Kidney epithelial cell (primary cell): ENCODE data around the gene RTP5. TPM values are rescaled to one million over a fixed set of nuclear protein-coding genes. Genes with fewer than 3 reads are reported as not detected.

Source experiments
- DNase-seq: peaks from one replicate; pipeline ENCODE4 v3.0.0-alpha.2; 2010; ENCODE audit warnings: low read depth
- H3K27me3 ChIP-seq: 2 replicates; pipeline ENCODE4 v1.6.0; 2011; ENCODE audit warnings: low read length; ENCODE audit not compliant: control insufficient read depth, insufficient read depth
- H3K36me3 ChIP-seq: 2 replicates; pipeline ENCODE4 v1.5.1; 2011; ENCODE audit warnings: low read length; ENCODE audit not compliant: control insufficient read depth, insufficient read depth
- H3K4me3 ChIP-seq: 2 replicates; pipeline ENCODE4 v1.5.1; 2011; ENCODE audit warnings: low read depth, mild to moderate bottlenecking, control low read depth, low read length
- CTCF ChIP-seq: IDR thresholded peaks from 2 replicates; pipeline ENCODE4 v1.5.1; 2011; ENCODE audit warnings: mild to moderate bottlenecking, moderate library complexity, low read length, control low read depth, inconsistent platforms; ENCODE audit not compliant: insufficient read depth, poor library complexity, severe bottlenecking
- total RNA-seq: library from RNA; depleted of rRNA; stranded (reverse); fragments of >200 nt; gene quantifications from 2 replicates; pipeline ENCODE4 v1.2.3, GENCODE V29; 2015

The RTP5 gene
- total RNA-seq, 1 donor from 2014 or later, result not detected

GRCh38 chr2:241852981-241853631, 16.4 kb upstream of the RTP5 start:
- DNase-seq, result no peak
- TF ChIP-seq CTCF, result no peak
- Histone ChIP-seq H3K4me3 (no peak overlapping the region), H3K27me3 (peaks cover 11% of the 10 kb centered on the region), H3K36me3 (no peaks in the 10 kb centered on the region)

GRCh38 chr2:241853651-241854341, 15.7 kb upstream of the RTP5 start:
- Histone ChIP-seq H3K27me3 (peaks cover 14% of the 10 kb centered on the region), H3K36me3 (no peaks in the 10 kb centered on the region), H3K4me3 (no peak overlapping the region)
- no peak for DNase-seq
- no peak for TF ChIP-seq CTCF

GRCh38 chr2:241854342-241855244, 14.9 kb upstream of the RTP5 start:
- Histone ChIP-seq H3K36me3 (no peaks in the 10 kb centered on the region), H3K4me3 (no peak overlapping the region), H3K27me3 (peaks cover 20% of the 10 kb centered on the region)
- DNase-seq, result no peak
- no peak for TF ChIP-seq CTCF

GRCh38 chr2:241855245-241855887, 14.2 kb upstream of the RTP5 start:
- H3K27me3 ChIP-seq, result peaks cover 24% of the 10 kb centered on the region
- TF ChIP-seq CTCF, result no peak
- H3K36me3 ChIP-seq, result no peaks in the 10 kb centered on the region
- H3K4me3 ChIP-seq, result no peak overlapping the region
- no peak for DNase-seq

- DNase-seq, result no peak
- no peak for TF ChIP-seq CTCF
- Histone ChIP-seq H3K36me3 (no peaks in the 10 kb centered on the region), H3K27me3 (peaks cover 29% of the 10 kb centered on the region), H3K4me3 (no peak overlapping the region)
These were observed 13.6 kb upstream of the RTP5 start for GRCh38 chr2:241855888-241856422.
